Right forelimb (tissue), 1 donor: ENCODE measurements around the gene COMTD1.
"Not testable (repeated sequence)": the region's sequence is repeated elsewhere in the genome, so short reads cannot be mapped to it uniquely, and the experiment has no call there.

Experiments used
- DNase-seq: peaks from one replicate; pipeline ENCODE4 v3.0.0-alpha.2; 2018

COMTD1 gene

GRCh38 chr10:75189266-75190096, 46.3 kb downstream of the COMTD1 start:
- no peak for DNase-seq

- not testable (repeated sequence) for DNase-seq
Observed at GRCh38 chr10:75188522-75188921, 47.2 kb downstream of the COMTD1 start.

- no peak for DNase-seq
Observed at GRCh38 chr10:75187961-75188426, 47.8 kb downstream of the COMTD1 start.

- no peak for DNase-seq
Observed at GRCh38 chr10:75186310-75186709, 49.4 kb downstream of the COMTD1 start.
